ENCODE results near the gene CUEDC1. TPM values are rescaled to one million over a fixed set of nuclear protein-coding genes. Genes with fewer than 3 reads are reported as not detected.

CUEDC1 gene
- total and polyA plus RNA-seq, 2 of the 13 experiments (the other 11 are each of a cell fraction or from before 2014, with no cell fraction given): 7.4 to 12.9 TPM

GRCh38 chr17:57902800-57903759 is 52.1 kb downstream of the CUEDC1 start (continued):
- TF ChIP-seq REST (IDR thresholded peaks at IDR 0.05; ENCODE audit: borderline replicate concordance in 1 of 2, low read depth in 1 of 2, low read length in 2 of 2) (0 out of 4 replicates have a peak, but pooled peaks of 1 of the 2 experiments have one; percentile 29), MED1 (CRISPR knock-in tag; IDR thresholded peaks at IDR 0.05) (peak; percentile 80), ZBTB2 (CRISPR knock-in tag; IDR thresholded peaks at IDR 0.05; ENCODE audit: low read depth) (0 out of 2 replicates have a peak, but pooled peaks have one; percentile 12), AHDC1 (CRISPR knock-in tag; IDR thresholded peaks at IDR 0.05; ENCODE audit: borderline replicate concordance) (peak; percentile 91), ELF4 (CRISPR knock-in tag; IDR thresholded peaks at IDR 0.05; ENCODE audit: borderline replicate concordance) (no peak), ZNF296 (CRISPR knock-in tag; conservative IDR thresholded peaks at IDR 0.05) (peak; percentile 62), ZUFSP (CRISPR knock-in tag; IDR thresholded peaks at IDR 0.05; ENCODE audit: borderline replicate concordance) (no peak), TSC22D2 (CRISPR knock-in tag; IDR thresholded peaks at IDR 0.05; ENCODE audit: borderline replicate concordance) (peak; percentile 94; the same call in 1 of the 2 replicates), CREBL2 (CRISPR knock-in tag; IDR thresholded peaks at IDR 0.05; ENCODE audit: borderline replicate concordance) (no peak), TIGD3 (CRISPR knock-in tag; IDR thresholded peaks at IDR 0.05; ENCODE audit: borderline replicate concordance) (no peak)

All from HepG2 (cell line).